ENCODE data around the gene PRKAA1. TPM values are rescaled to one million over a fixed set of nuclear protein-coding genes. Genes with fewer than 3 reads are reported as not detected.

Gene PRKAA1
- total and polyA plus RNA-seq, 3 experiments from 2014 or later = 46.7 to 79.4 (median 73.3) TPM

DNA sequence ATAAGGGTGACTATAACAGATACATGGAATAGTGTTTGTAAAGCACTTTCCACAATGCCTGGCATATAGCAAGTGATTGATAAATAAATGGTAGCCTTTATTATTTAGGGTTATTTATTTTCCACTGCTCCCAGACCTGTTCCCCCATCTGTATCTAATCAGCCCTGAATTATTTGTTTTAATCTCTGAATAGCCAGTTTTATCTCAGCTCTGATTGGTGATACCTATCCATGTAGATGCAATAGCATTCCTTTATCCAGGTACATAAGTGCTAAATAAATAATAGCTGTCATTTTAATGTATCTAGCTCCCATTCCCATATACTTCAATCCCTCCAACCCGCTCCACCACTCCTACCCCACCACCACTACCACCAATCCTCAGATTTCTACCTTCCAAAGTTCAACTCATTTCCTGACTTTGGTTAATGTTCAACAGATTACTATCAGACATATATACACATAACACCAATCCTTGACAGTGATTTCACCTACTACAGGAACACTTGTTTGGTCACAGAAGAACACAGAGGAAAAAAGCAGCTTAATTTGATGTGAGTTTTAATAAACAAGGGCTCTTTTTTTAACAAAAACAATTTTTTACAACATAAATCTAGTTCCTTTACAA, 14.0 kb downstream of the PRKAA1 start:
- Histone ChIP-seq H3K4me3 (ENCODE audit: low read length) (no peak overlapping the region), H3K27me3 (ENCODE audit: insufficient read depth, low read length, poor library complexity, severe bottlenecking) (no peaks in the 10 kb centered on the region), H3K9me3 (ENCODE audit: low read length) (no peaks in the 10 kb centered on the region), H3K36me3 (ENCODE audit: insufficient read depth, low read length) (no peaks in the 10 kb centered on the region), H3K27ac (ENCODE audit: low read depth, low read length) (no peak overlapping the region), H3K4me1 (ENCODE audit: insufficient read depth, low read length) (peaks cover 38% of the 10 kb centered on the region)
- peaks cover 66 to 94% (median 89%) of the 10 kb centered on the region in 3 donors for H3K4me1 Mint-ChIP-seq
- H3K9me3 Mint-ChIP-seq = peaks cover 0 to 2% (median 0%) of the 10 kb centered on the region in 5 donors
- POLR2A ChIA-PET = no interaction called here
- CTCF ChIA-PET = no interaction called here
- DNase-seq = no peak
- peak overlapping the region in 2 of 8 donors; percentile 1 to 83 for H3K27ac Mint-ChIP-seq
- H3K4me3 Mint-ChIP-seq = peak overlapping the region in 1 of 7 donors; percentile 6
- H3K27me3 Mint-ChIP-seq = no peaks in the 10 kb centered on the region
- H3K36me3 Mint-ChIP-seq = peaks cover 10 to 30% (median 21%) of the 10 kb centered on the region in 3 donors

DNA sequence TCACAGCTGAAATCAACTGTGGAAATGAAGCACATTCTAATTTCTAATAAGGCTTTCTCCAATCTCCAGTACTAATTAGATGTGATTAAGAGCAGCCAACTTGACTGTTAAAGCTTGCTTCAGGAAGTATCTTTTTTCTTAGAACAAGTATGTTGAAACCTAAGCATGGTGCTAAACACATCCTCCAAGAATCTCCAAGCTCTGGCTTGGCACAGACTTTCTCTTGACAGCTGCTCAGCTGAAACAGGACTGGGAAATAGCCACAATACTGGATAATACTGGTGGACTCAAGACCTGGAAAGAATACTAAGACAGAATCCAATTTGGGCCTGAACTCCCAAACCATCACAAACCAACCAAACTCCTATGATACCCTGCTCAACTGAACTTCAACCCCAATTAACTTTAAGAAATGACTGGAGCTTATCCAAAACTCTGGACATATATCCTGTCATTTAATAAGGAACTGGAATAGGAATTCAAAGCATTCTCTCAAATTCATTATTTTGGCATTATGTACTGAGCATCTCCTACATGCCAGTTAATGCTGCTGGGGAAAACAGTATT, 16.2 kb downstream of the PRKAA1 start:
- Histone ChIP-seq H3K9me3 (ENCODE audit: low read length) (no peaks in the 10 kb centered on the region), H3K27ac (ENCODE audit: low read depth, low read length) (no peak overlapping the region), H3K27me3 (ENCODE audit: insufficient read depth, low read length, poor library complexity, severe bottlenecking) (no peaks in the 10 kb centered on the region), H3K4me3 (ENCODE audit: low read length) (no peak overlapping the region), H3K4me1 (ENCODE audit: insufficient read depth, low read length) (peaks cover 38% of the 10 kb centered on the region), H3K36me3 (ENCODE audit: insufficient read depth, low read length) (no peaks in the 10 kb centered on the region)
- no peaks in the 10 kb centered on the region for H3K27me3 Mint-ChIP-seq
- peak overlapping the region in 2 of 8 donors; percentile 22 to 50 for H3K27ac Mint-ChIP-seq
- CTCF ChIA-PET = interaction anchor here (1.4 kb wide), 1 partner anchor 9 kb away, joined by 6 read pairs; no protein-coding TSS in a partner anchor
- DNase-seq = no peak
- H3K9me3 Mint-ChIP-seq = peaks cover 0 to 2% (median 0%) of the 10 kb centered on the region in 5 donors
- H3K4me1 Mint-ChIP-seq = peaks cover 54 to 78% (median 77%) of the 10 kb centered on the region in 3 donors
- H3K36me3 Mint-ChIP-seq = peaks cover 5 to 20% (median 7%) of the 10 kb centered on the region in 3 donors
- H3K4me3 Mint-ChIP-seq = no peak overlapping the region
- POLR2A ChIA-PET = no interaction called here

DNA sequence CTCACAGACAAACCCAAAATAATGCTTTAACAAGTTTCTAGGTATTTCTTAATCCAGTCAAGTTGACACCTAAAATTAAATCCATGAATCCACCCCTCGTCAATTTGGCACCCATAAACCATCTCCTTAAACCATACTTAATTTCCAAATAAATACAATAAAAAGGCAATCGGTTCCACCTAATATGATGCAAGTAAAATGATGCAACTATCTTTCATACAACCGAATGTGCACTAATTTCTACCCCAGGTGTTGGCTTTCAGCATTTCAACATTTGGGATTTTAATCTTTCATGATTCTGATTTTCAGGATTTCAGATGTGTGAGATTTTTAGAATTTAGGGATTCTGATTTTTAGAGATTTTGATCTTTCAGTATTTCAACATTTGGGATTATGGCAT, 17.3 kb downstream of the PRKAA1 start:
- peak overlapping the region in 1 of 7 donors; percentile 39 for H3K4me3 Mint-ChIP-seq
- POLR2A ChIA-PET = no interaction called here
- H3K27me3 ChIP-seq (ENCODE audit: insufficient read depth, low read length, poor library complexity, severe bottlenecking) = no peaks in the 10 kb centered on the region
- H3K4me1 Mint-ChIP-seq = peaks cover 55 to 76% (median 68%) of the 10 kb centered on the region in 3 donors
- CTCF ChIA-PET = interaction anchor here (1.4 kb wide), 1 partner anchor 10 kb away, joined by 6 read pairs; no protein-coding TSS in a partner anchor
- no peaks in the 10 kb centered on the region for H3K27me3 Mint-ChIP-seq
- peaks cover 33% of the 10 kb centered on the region for H3K4me1 ChIP-seq (ENCODE audit: insufficient read depth, low read length)
- no peak overlapping the region for H3K27ac ChIP-seq (ENCODE audit: low read depth, low read length)
- no peaks in the 10 kb centered on the region for H3K9me3 Mint-ChIP-seq
- no peaks in the 10 kb centered on the region for H3K9me3 ChIP-seq (ENCODE audit: low read length)
- peaks cover 4 to 24% (median 10%) of the 10 kb centered on the region in 3 donors for H3K36me3 Mint-ChIP-seq
- H3K4me3 ChIP-seq (ENCODE audit: low read length) = no peak overlapping the region
- H3K36me3 ChIP-seq (ENCODE audit: insufficient read depth, low read length) = peaks cover 10% of the 10 kb centered on the region
- H3K27ac Mint-ChIP-seq = peak overlapping the region in 3 of 8 donors; percentile 15 to 28 (median 23)
- DNase-seq = no peak

DNA sequence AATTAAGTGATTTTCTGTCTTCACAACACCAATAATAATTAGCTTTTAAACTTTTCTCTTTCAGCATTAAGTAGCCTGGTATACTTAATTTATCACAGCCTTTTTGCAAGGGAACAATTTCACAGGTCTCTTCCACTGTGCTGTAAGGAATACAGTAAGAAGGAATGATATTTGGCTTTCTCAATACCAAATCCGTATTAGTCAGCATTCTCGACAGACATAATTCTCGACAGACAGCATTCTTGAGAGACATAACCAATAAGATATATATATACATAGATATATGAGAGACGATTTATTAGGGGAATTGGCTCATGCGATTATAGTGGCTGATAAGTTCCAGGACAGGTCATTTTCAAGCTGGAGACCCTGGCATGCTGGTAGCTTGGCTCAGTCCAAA, 18.0 kb downstream of the PRKAA1 start:
- H3K27me3 Mint-ChIP-seq = no peaks in the 10 kb centered on the region
- Histone ChIP-seq H3K4me1 (ENCODE audit: insufficient read depth, low read length) (peaks cover 27% of the 10 kb centered on the region), H3K9me3 (ENCODE audit: low read length) (no peaks in the 10 kb centered on the region), H3K36me3 (ENCODE audit: insufficient read depth, low read length) (peaks cover 16% of the 10 kb centered on the region), H3K27me3 (ENCODE audit: insufficient read depth, low read length, poor library complexity, severe bottlenecking) (no peaks in the 10 kb centered on the region), H3K4me3 (ENCODE audit: low read length) (no peak overlapping the region), H3K27ac (ENCODE audit: low read depth, low read length) (no peak overlapping the region)
- no peak for DNase-seq
- ChIA-PET CTCF (no interaction called here), POLR2A (no interaction called here)
- no peak overlapping the region for H3K4me3 Mint-ChIP-seq
- no peak overlapping the region for H3K27ac Mint-ChIP-seq
- no peaks in the 10 kb centered on the region for H3K9me3 Mint-ChIP-seq
- H3K4me1 Mint-ChIP-seq = peaks cover 51 to 71% (median 61%) of the 10 kb centered on the region in 3 donors
- peaks cover 5 to 26% (median 8%) of the 10 kb centered on the region in 3 donors for H3K36me3 Mint-ChIP-seq

DNA sequence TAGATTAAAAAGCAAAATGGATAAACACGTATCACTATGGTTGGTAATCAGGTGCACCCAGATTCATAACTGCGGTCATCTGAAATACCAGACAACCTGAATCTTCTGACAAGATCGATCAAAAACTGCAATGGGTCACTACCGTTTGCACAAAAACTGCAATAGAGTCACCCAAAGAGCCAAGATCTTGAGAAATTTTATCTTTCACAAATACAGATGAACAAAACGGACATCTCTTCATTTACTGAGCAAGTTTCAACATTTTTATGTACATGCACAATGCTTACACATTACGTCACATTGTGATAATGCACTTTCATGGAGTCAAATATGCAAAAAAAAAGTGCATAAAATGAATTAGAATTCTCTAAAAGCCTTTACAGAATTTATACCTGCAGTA, 18.6 kb downstream of the PRKAA1 start:
- Histone ChIP-seq H3K4me3 (ENCODE audit: low read length) (no peak overlapping the region), H3K4me1 (ENCODE audit: insufficient read depth, low read length) (peaks cover 24% of the 10 kb centered on the region), H3K27ac (ENCODE audit: low read depth, low read length) (no peak overlapping the region), H3K9me3 (ENCODE audit: low read length) (no peaks in the 10 kb centered on the region), H3K27me3 (ENCODE audit: insufficient read depth, low read length, poor library complexity, severe bottlenecking) (no peaks in the 10 kb centered on the region), H3K36me3 (ENCODE audit: insufficient read depth, low read length) (peaks cover 19% of the 10 kb centered on the region)
- no peak for DNase-seq
- ChIA-PET POLR2A (no interaction called here), CTCF (no interaction called here)
- H3K36me3 Mint-ChIP-seq = peaks cover 5 to 32% (median 8%) of the 10 kb centered on the region in 3 donors
- no peak overlapping the region for H3K4me3 Mint-ChIP-seq
- H3K4me1 Mint-ChIP-seq = peaks cover 50 to 67% (median 56%) of the 10 kb centered on the region in 3 donors
- peak overlapping the region in 2 of 8 donors; percentile 21 to 24 for H3K27ac Mint-ChIP-seq
- H3K9me3 Mint-ChIP-seq = no peaks in the 10 kb centered on the region
- H3K27me3 Mint-ChIP-seq = no peaks in the 10 kb centered on the region

DNA sequence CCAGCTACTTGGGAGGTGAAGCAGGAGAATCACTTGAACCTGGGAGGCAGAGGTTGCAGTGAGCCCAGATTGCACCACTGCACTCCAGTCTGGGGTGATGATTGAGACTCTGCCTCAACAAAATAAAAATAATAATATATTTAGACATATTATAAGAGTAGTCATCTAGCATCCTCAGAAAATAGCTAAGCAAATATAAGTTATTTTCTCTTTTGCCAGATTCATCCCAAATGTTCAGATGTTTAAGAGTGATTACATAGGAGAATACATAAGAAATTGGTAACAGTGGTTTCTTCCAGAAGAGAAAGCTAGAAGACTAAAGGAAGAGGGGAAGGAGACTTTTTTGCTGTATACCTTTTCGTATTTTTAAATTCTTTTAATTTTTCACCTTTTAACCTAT, 20.0 kb downstream of the PRKAA1 start:
- H3K27me3 ChIP-seq (ENCODE audit: insufficient read depth, low read length, poor library complexity, severe bottlenecking) = no peaks in the 10 kb centered on the region
- ChIA-PET CTCF (interaction anchor here (1.2 kb wide), 1 partner anchor 8 kb away, joined by 3 read pairs; no protein-coding TSS in a partner anchor), POLR2A (no interaction called here)
- H3K4me3 Mint-ChIP-seq = no peak overlapping the region
- no peaks in the 10 kb centered on the region for H3K9me3 Mint-ChIP-seq
- H3K36me3 Mint-ChIP-seq = peaks cover 5 to 44% (median 9%) of the 10 kb centered on the region in 3 donors
- H3K36me3 ChIP-seq (ENCODE audit: insufficient read depth, low read length) = peaks cover 19% of the 10 kb centered on the region
- H3K9me3 ChIP-seq (ENCODE audit: low read length) = no peaks in the 10 kb centered on the region
- no peak overlapping the region for H3K4me3 ChIP-seq (ENCODE audit: low read length)
- peaks cover 15% of the 10 kb centered on the region for H3K4me1 ChIP-seq (ENCODE audit: insufficient read depth, low read length)
- no peak overlapping the region for H3K27ac ChIP-seq (ENCODE audit: low read depth, low read length)
- no peaks in the 10 kb centered on the region for H3K27me3 Mint-ChIP-seq
- peak overlapping the region in 2 of 8 donors; percentile 40 to 56 for H3K27ac Mint-ChIP-seq
- no peak for DNase-seq
- H3K4me1 Mint-ChIP-seq = peaks cover 40 to 56% (median 42%) of the 10 kb centered on the region in 3 donors

DNA sequence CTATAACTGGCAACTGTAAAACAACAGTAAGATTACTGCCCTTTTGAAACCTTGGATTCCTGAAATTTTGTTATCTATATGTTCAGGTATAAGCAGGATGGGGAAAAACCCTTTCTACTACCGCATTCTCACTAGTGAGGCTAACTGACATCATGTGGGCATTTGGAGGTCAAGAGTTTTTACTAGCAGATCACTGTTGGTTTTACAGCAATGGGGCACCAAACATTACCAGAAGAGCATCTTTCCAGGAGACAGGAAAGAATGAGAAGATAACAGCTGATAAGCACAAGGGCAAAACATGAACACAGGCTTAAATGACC, 21.6 kb downstream of the PRKAA1 start:
- Mint-ChIP-seq H3K9me3 (no peaks in the 10 kb centered on the region), H3K4me3 (no peak overlapping the region), H3K27ac (peak overlapping the region in 1 of 8 donors; percentile 27), H3K4me1 (peaks cover 27 to 42% (median 30%) of the 10 kb centered on the region in 3 donors), H3K36me3 (peaks cover 5 to 52% (median 13%) of the 10 kb centered on the region in 3 donors), H3K27me3 (peaks cover 0 to 2% of the 10 kb centered on the region in 2 donors)
- H3K36me3 ChIP-seq (ENCODE audit: insufficient read depth, low read length) = peaks cover 24% of the 10 kb centered on the region
- H3K27ac ChIP-seq (ENCODE audit: low read depth, low read length) = no peak overlapping the region
- POLR2A ChIA-PET = no interaction called here
- no peaks in the 10 kb centered on the region for H3K9me3 ChIP-seq (ENCODE audit: low read length)
- CTCF ChIA-PET = interaction anchor here (1.1 kb wide), 1 partner anchor 20 kb away, joined by 3 read pairs; no protein-coding TSS in a partner anchor
- DNase-seq = no peak
- H3K4me3 ChIP-seq (ENCODE audit: low read length) = no peak overlapping the region
- no peaks in the 10 kb centered on the region for H3K27me3 ChIP-seq (ENCODE audit: insufficient read depth, low read length, poor library complexity, severe bottlenecking)
- peaks cover 2% of the 10 kb centered on the region for H3K4me1 ChIP-seq (ENCODE audit: insufficient read depth, low read length)

DNA sequence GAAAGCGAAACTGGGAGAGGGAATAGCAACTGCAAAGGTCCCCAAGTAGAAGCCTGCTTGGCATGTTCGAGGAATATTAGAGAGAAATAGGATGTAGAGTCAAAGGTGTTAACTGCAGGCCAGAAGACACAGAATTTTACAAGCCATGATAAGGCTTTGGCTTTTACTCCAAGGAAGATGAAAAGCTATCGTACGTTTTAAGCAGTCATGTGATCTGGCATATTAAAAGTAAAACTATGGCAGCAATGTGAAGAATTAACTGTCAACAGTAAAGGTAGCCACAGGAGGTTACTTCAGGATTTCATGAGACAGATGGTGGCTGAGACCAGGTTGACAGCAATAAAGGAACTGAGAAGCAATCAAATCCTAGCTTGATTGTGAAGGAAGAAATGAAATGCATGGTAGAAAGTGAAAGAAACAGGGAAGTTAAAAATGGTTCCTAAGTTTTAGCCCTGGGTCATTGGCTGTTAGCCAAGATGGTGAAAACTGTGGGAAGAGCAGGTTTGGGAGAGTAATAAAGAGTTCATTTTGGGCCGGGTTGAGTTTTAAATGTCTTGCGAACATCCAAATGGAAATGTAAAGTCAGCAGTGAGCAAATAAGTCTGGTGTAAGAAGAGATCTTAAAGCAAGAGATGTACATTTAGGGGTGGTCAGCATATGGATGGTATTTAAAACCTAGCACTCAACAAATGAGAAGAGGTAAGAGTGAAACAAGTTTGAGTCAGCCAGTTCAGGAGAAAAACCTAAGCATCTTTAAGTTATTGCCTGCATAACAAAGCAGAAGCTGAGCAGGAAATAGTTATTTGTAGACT, 22.1 kb downstream of the PRKAA1 start:
- Histone ChIP-seq H3K4me3 (ENCODE audit: low read length) (no peak overlapping the region), H3K27ac (ENCODE audit: low read depth, low read length) (no peak overlapping the region), H3K9me3 (ENCODE audit: low read length) (no peaks in the 10 kb centered on the region), H3K4me1 (ENCODE audit: insufficient read depth, low read length) (no peaks in the 10 kb centered on the region), H3K27me3 (ENCODE audit: insufficient read depth, low read length, poor library complexity, severe bottlenecking) (no peaks in the 10 kb centered on the region), H3K36me3 (ENCODE audit: insufficient read depth, low read length) (peaks cover 27% of the 10 kb centered on the region)
- ChIA-PET POLR2A (no interaction called here), CTCF (no interaction called here)
- Mint-ChIP-seq H3K36me3 (peaks cover 5 to 54% (median 13%) of the 10 kb centered on the region in 3 donors), H3K27ac (peak overlapping the region in 4 of 8 donors; percentile 0 to 34 (median 16)), H3K27me3 (peaks cover 0 to 2% of the 10 kb centered on the region in 2 donors), H3K4me1 (peaks cover 21 to 36% (median 26%) of the 10 kb centered on the region in 3 donors), H3K9me3 (no peaks in the 10 kb centered on the region), H3K4me3 (no peak overlapping the region)
- DNase-seq = no peak

Measured in CD8-positive, alpha-beta memory T cell (primary cell).